Endothelial cell of umbilical vein (primary cell): Measurements from ENCODE around the gene OTP. TPM values are rescaled to one million over a fixed set of nuclear protein-coding genes. Genes with fewer than 3 reads are reported as not detected.

Source experiments
- BruUV-seq: library from RNA; stranded (reverse); fragments of 400-500 nt; replicated peaks from 2 replicates; lab custom pipeline; 2021; lab: Mats Ljungman, UMichigan
- CTCF ChIA-PET: fragments of 300-600, 350-600 bp; sonication (Branson Sonifier 250); formaldehyde crosslinking; loops from one replicate; lab custom pipeline; 2021; ENCODE audit warnings: antibody characterized with exemption, inconsistent platforms; lab: Charles Lee
- POLR2A ChIA-PET: fragments of 300-600, 350-600 bp; sonication (Branson Sonifier 250); formaldehyde crosslinking; loops from one replicate; lab custom pipeline; 2021; ENCODE audit warnings: antibody characterized with exemption, inconsistent platforms; lab: Charles Lee
- DNase-seq: peaks from one replicate; pipeline ENCODE4 v3.0.0-alpha.2; 2011; ENCODE audit warnings: low read depth, low spot score
- FAIRE-seq: peaks from 2 replicates; lab custom pipeline; 2011; peaks lifted over from hg19 to GRCh38; lab: Jason Lieb, UNC
- H2AFZ ChIP-seq: 2 replicates; pipeline ENCODE4 v1.6.0; 2012; ENCODE audit warnings: low read depth, low read length, control low read depth, inconsistent platforms
- H3K27ac ChIP-seq: 2 replicates; pipeline ENCODE4 v1.5.1; 2011; ENCODE audit warnings: low read depth, mild to moderate bottlenecking, control low read depth, low read length, moderate library complexity; ENCODE audit not compliant: insufficient read depth
- H3K27me3 ChIP-seq, 2 experiments: 2 replicates each; pipeline versions ENCODE4 v1.6.0 to v1.6.1; 2011; ENCODE audit warnings: low read length in 2 of 2, mixed read lengths in 1 of 2; ENCODE audit not compliant: control insufficient read depth in 2 of 2, insufficient read depth in 2 of 2
- H3K36me3 ChIP-seq, 2 experiments: 2 replicates in 1 of 2; 3 replicates in 1 of 2; pipeline ENCODE4 v1.5.1; 2011; ENCODE audit warnings: low read length in 2 of 2, mild to moderate bottlenecking in 1 of 2, moderate library complexity in 1 of 2; ENCODE audit not compliant: control insufficient read depth in 2 of 2, insufficient read depth in 2 of 2; ENCODE audit errors: extremely low read depth in 1 of 2
- H3K4me1 ChIP-seq: 3 replicates; pipeline ENCODE4 v1.5.1; 2011; ENCODE audit warnings: mild to moderate bottlenecking, low read length; ENCODE audit not compliant: control insufficient read depth, insufficient read depth; ENCODE audit errors: extremely low read depth
- H3K4me2 ChIP-seq: 2 replicates; pipeline ENCODE4 v1.6.1; 2011; ENCODE audit warnings: low read length, control low read depth, mixed read lengths; ENCODE audit not compliant: insufficient read depth
- H3K4me3 ChIP-seq, 3 experiments: fragments of 200-600 bp in 1 of 3; sonication (generic), shearing (Covaris generic) in 1 of 3; replicated peaks in 1 of 3; 2 replicates each; pipeline ENCODE4 v1.5.1; 2011 to 2016; ENCODE audit warnings: control low read depth in 3 of 3, low read length in 3 of 3, mild to moderate bottlenecking in 2 of 3, inconsistent platforms in 1 of 3, low read depth in 1 of 3, moderate library complexity in 1 of 3; ENCODE audit not compliant: insufficient read depth in 1 of 3
- H3K79me2 ChIP-seq: 2 replicates; pipeline ENCODE4 v1.6.0; 2012; ENCODE audit warnings: low read length, inconsistent platforms; ENCODE audit not compliant: control insufficient read depth, insufficient read depth
- H3K9ac ChIP-seq: replicated peaks from 2 replicates; pipeline ENCODE3; 2011; ENCODE audit warnings: low read length, control low read depth; ENCODE audit not compliant: insufficient read depth; ENCODE audit errors: extremely low read depth
- H3K9me1 ChIP-seq: replicated peaks from 3 replicates; pipeline ENCODE4 v1.6.0; 2011; ENCODE audit warnings: mild to moderate bottlenecking, low read length; ENCODE audit not compliant: control insufficient read depth, insufficient read depth; ENCODE audit errors: extremely low read depth
- H3K9me3 ChIP-seq: replicated peaks from 2 replicates; pipeline ENCODE4 v1.5.1; 2012; ENCODE audit warnings: low read length, inconsistent platforms; ENCODE audit not compliant: control insufficient read depth, insufficient read depth
- H4K20me1 ChIP-seq: replicated peaks from 2 replicates; pipeline ENCODE3; 2011; ENCODE audit warnings: mild to moderate bottlenecking, low read length; ENCODE audit not compliant: control insufficient read depth, insufficient read depth; ENCODE audit errors: extremely low read depth
- CTCF ChIP-seq, 2 donors: IDR thresholded peaks; 1 replicate in 1 of 2; 2 replicates in 1 of 2; pipeline ENCODE4 v1.5.1; 2011; ENCODE audit warnings: low read length in 2 of 2, mild to moderate bottlenecking in 2 of 2, moderate library complexity in 2 of 2, control low read depth in 1 of 2, inconsistent platforms in 1 of 2, low read depth in 1 of 2; ENCODE audit not compliant: insufficient read depth in 1 of 2; ENCODE audit errors: extremely low read depth in 1 of 2
- EZH2 ChIP-seq: IDR thresholded peaks from 2 replicates; pipeline ENCODE4 v1.6.1; 2012; ENCODE audit warnings: borderline replicate concordance, low read depth, mild to moderate bottlenecking, moderate library complexity, low read length, inconsistent platforms; ENCODE audit not compliant: severe bottlenecking
- FOS ChIP-seq: IDR thresholded peaks from 2 replicates; pipeline ENCODE4 v1.6.1; 2011; ENCODE audit warnings: mild to moderate bottlenecking, low read length, moderate library complexity, borderline replicate concordance; ENCODE audit not compliant: insufficient read depth
- JUN ChIP-seq: IDR thresholded peaks from 2 replicates; pipeline ENCODE4 v1.6.1; 2011; ENCODE audit warnings: borderline replicate concordance, low read depth; ENCODE audit not compliant: insufficient read length, insufficient read depth
- MAX ChIP-seq: IDR thresholded peaks from 2 replicates; pipeline ENCODE4 v1.6.1; 2011; ENCODE audit not compliant: insufficient read depth, insufficient read length
- MYC ChIP-seq: IDR thresholded peaks from one replicate; pipeline ENCODE4 v1.6.1; 2011; ENCODE audit warnings: mild to moderate bottlenecking, low read depth, low read length
- POLR2A ChIP-seq: IDR thresholded peaks from 2 replicates; pipeline ENCODE4 v1.6.1; 2012; ENCODE audit warnings: low read depth, mild to moderate bottlenecking, control low read depth, low read length
- POLR2AphosphoS5 ChIP-seq: IDR thresholded peaks from 2 replicates; pipeline ENCODE4 v1.6.1; 2012; ENCODE audit warnings: low read depth, mild to moderate bottlenecking, control low read depth, low read length, moderate library complexity; ENCODE audit not compliant: insufficient read depth
- dilution Hi-C: fragments of 300-500 bp; cut with MboI; formaldehyde crosslinking; loops from one replicate; pipeline ENCODE4 v1.15.0; 2019; ENCODE audit warnings: low sequenced_read_pairs; ENCODE audit not compliant: extremely low pct_ligation_motif_present
- intact Hi-C: fragments of 100-400 bp; cut with micrococcal nuclease; formaldehyde crosslinking; loops from one replicate; pipeline ENCODE4 v1.10.0; 2022
- polyA plus RNA-seq, 4 experiments: library from polyadenylated mRNA; depleted of rRNA in 3 of 4; stranded (reverse) in 3 of 4; unstranded in 1 of 4; fragments of >200 nt; gene quantifications; 2 replicates each; pipeline versions ENCODE4 v1.2.1 to v1.2.3, GENCODE V29; 2011 to 2012; ENCODE audit warnings: missing spikeins in 1 of 4
- total RNA-seq: library from RNA; stranded (reverse); gene quantifications from 2 replicates; pipeline ENCODE4 v1.2.3, GENCODE V29; 2021

The OTP gene
- total and polyA plus RNA-seq, 2 donors (not counting 3 experiments of a cell fraction or from before 2014, with no cell fraction given): not detected

- intact Hi-C loops (loop anchor here (10.0 kb wide), 1 partner anchor 773 kb away; no protein-coding TSS in a partner anchor), dilution Hi-C loops (no loop called here)
- TF ChIP-seq CTCF (IDR thresholded peaks at IDR 0.05; ENCODE audit: extremely low read depth in 1 of 2, insufficient read depth in 1 of 2, low read depth in 1 of 2, low read length in 2 of 2) (no peak), EZH2 (peak; percentile 91), POLR2AphosphoS5 (no peak), MYC (no peak), FOS (no peak), JUN (no peak), MAX (no peak), POLR2A (no peak)
- Histone ChIP-seq H2AFZ (no peak overlapping the region), H3K79me2 (no peaks in the 10 kb centered on the region), H3K4me1 (no peaks in the 10 kb centered on the region), H3K27me3 (peaks cover 76 to 100% of the 10 kb centered on the region in 2 experiments), H3K9me3 (no peaks in the 10 kb centered on the region), H4K20me1 (peaks cover 3% of the 10 kb centered on the region), H3K9ac (no peak overlapping the region), H3K4me2 (no peak overlapping the region), H3K4me3 (no peak overlapping the region), H3K27ac (no peak overlapping the region), H3K9me1 (no peaks in the 10 kb centered on the region), H3K36me3 (no peaks in the 10 kb centered on the region)
- no peak for FAIRE-seq
- CTCF ChIA-PET: interaction anchor here (1.8 kb wide), 1 partner anchor 9 kb away, joined by 5 read pairs; no protein-coding TSS in a partner anchor
- DNase-seq: no peak
- POLR2A ChIA-PET: no interaction called here
- no TSS peak for BruUV-seq
Observed at GRCh38 chr5:77637170-77637997, 1.1 kb downstream of the OTP start.
